ENCODE results near the gene MR1.

GRCh38 chr1:181061891-181062835, 28.4 kb downstream of the MR1 start:
- TF ChIP-seq, protein P1, sequence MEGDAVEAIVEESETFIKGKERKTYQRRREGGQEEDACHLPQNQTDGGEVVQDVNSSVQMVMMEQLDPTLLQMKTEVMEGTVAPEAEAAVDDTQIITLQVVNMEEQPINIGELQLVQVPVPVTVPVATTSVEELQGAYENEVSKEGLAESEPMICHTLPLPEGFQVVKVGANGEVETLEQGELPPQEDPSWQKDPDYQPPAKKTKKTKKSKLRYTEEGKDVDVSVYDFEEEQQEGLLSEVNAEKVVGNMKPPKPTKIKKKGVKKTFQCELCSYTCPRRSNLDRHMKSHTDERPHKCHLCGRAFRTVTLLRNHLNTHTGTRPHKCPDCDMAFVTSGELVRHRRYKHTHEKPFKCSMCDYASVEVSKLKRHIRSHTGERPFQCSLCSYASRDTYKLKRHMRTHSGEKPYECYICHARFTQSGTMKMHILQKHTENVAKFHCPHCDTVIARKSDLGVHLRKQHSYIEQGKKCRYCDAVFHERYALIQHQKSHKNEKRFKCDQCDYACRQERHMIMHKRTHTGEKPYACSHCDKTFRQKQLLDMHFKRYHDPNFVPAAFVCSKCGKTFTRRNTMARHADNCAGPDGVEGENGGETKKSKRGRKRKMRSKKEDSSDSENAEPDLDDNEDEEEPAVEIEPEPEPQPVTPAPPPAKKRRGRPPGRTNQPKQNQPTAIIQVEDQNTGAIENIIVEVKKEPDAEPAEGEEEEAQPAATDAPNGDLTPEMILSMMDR (IDR thresholded peaks at IDR 0.05) = no peak
- TF ChIP-seq POLR2AphosphoS5 (IDR thresholded peaks at IDR 0.05) (no peak), POLR2A (IDR thresholded peaks at IDR 0.05) (no peak)

All from stomach (tissue), 4 donors.